B cell (primary cell): Measurements from ENCODE around the gene BPIFB3. TPM values are rescaled to one million over a fixed set of nuclear protein-coding genes. Genes with fewer than 3 reads are reported as not detected.

ENCODE experiments used
- ATAC-seq: fragments of 200-7000 bp; cut with Tn5 transposase; one replicate; pipeline ENCODE4 v1.10.0; 2021; ENCODE audit warnings: low read depth, mild to moderate bottlenecking, moderate number of reproducible peaks, moderate library complexity
- CTCF ChIA-PET: fragments of 350-600 bp; sonication (Branson Sonifier 250); formaldehyde crosslinking; loops from one replicate; lab custom pipeline; 2021; ENCODE audit warnings: antibody characterized with exemption, inconsistent platforms; lab: Charles Lee
- POLR2A ChIA-PET: fragments of 350-600 bp; sonication (Branson Sonifier 250); formaldehyde crosslinking; loops from one replicate; lab custom pipeline; 2021; ENCODE audit warnings: antibody characterized with exemption; lab: Charles Lee
- DNase-seq: peaks from one replicate; pipeline ENCODE4 v3.0.0; 2013
- H2AFZ ChIP-seq: 2 replicates; pipeline ENCODE4 v1.6.1; 2012; ENCODE audit warnings: mild to moderate bottlenecking, low read depth, low read length; ENCODE audit not compliant: insufficient read depth, poor library complexity, severe bottlenecking
- H3K27ac ChIP-seq, 2 donors: 1 replicate in 1 of 2; 2 replicates in 1 of 2; pipeline ENCODE4 v1.5.1; 2012 to 2013; ENCODE audit warnings: low read length in 2 of 2, mild to moderate bottlenecking in 2 of 2, moderate library complexity in 1 of 2
- H3K27me3 ChIP-seq, 4 experiments: fragments of 200-600 bp in 1 of 4; sonication (generic) in 1 of 4; replicated peaks in 1 of 4; 1 replicate in 2 of 4; 2 replicates in 2 of 4; pipeline versions ENCODE4 v1.6.1 to v1.7.0; 2013 to 2016; ENCODE audit warnings: low read length in 3 of 4, mild to moderate bottlenecking in 2 of 4, mixed read lengths in 1 of 4, moderate library complexity in 1 of 4; ENCODE audit not compliant: insufficient read depth in 4 of 4, control insufficient read depth in 3 of 4; ENCODE audit errors: control extremely low read depth in 1 of 4
- H3K36me3 ChIP-seq, 2 experiments: replicated peaks in 1 of 2; 1 replicate in 1 of 2; 2 replicates in 1 of 2; pipeline versions ENCODE4 v1.6.1 to v1.7.1; 2013; ENCODE audit warnings: low read length in 1 of 2; ENCODE audit not compliant: insufficient read depth in 2 of 2, control insufficient read depth in 1 of 2; ENCODE audit errors: control extremely low read depth in 1 of 2, extremely low read depth in 1 of 2
- H3K4me1 ChIP-seq, 2 donors: fragments of 200-600 bp in 1 of 2; sonication (generic) in 1 of 2; 1 replicate in 1 of 2; 2 replicates in 1 of 2; pipeline versions ENCODE4 v1.5.1 to v1.6.1; 2013 to 2017; ENCODE audit warnings: low read length in 2 of 2; ENCODE audit not compliant: control insufficient read depth in 2 of 2, insufficient read depth in 2 of 2
- H3K4me2 ChIP-seq: replicated peaks from 2 replicates; pipeline ENCODE3; 2012; ENCODE audit warnings: mild to moderate bottlenecking, low read depth, low read length; ENCODE audit not compliant: poor library complexity, severe bottlenecking
- H3K4me3 ChIP-seq, 5 experiments: fragments of 200-600 bp in 1 of 5; sonication (generic) in 1 of 5; 1 replicate in 3 of 5; 2 replicates in 2 of 5; pipeline versions ENCODE4 v1.5.1 to v1.7.0; 2011 to 2016; ENCODE audit warnings: low read length in 4 of 5, mild to moderate bottlenecking in 4 of 5, low read depth in 2 of 5, control low read depth in 1 of 5, moderate library complexity in 1 of 5; ENCODE audit not compliant: insufficient read depth in 1 of 5; ENCODE audit errors: control extremely low read depth in 1 of 5, extremely low read depth in 1 of 5
- H3K79me2 ChIP-seq: fragments of 200-600 bp; sonication (generic); one replicate; pipeline ENCODE4 v1.6.0; 2016; ENCODE audit warnings: low read length; ENCODE audit not compliant: control insufficient read depth, insufficient read depth
- H3K9ac ChIP-seq: fragments of 200-600 bp; sonication (generic); 2 replicates; pipeline ENCODE4 v1.6.1; 2017; ENCODE audit warnings: mild to moderate bottlenecking, low read length, moderate library complexity
- H3K9me3 ChIP-seq, 3 donors: one replicate each; pipeline versions ENCODE4 v1.6.1 to v1.7.1; 2013; ENCODE audit warnings: low read length in 2 of 3; ENCODE audit not compliant: control insufficient read depth in 2 of 3, insufficient read depth in 1 of 3; ENCODE audit errors: control extremely low read depth in 1 of 3
- H4K20me1 ChIP-seq: 2 replicates; pipeline ENCODE4 v1.6.0; 2012; ENCODE audit warnings: mild to moderate bottlenecking, low read length; ENCODE audit not compliant: insufficient read depth, control insufficient read depth, poor library complexity, severe bottlenecking
- H3K27ac Mint-ChIP-seq: one replicate; pipeline ENCODE4 v1.8.0; 2021; ENCODE audit warnings: mixed read lengths
- H3K27me3 Mint-ChIP-seq: one replicate; pipeline ENCODE4 v1.8.0; 2021; ENCODE audit warnings: mixed read lengths
- H3K4me1 Mint-ChIP-seq: one replicate; pipeline ENCODE4 v1.8.0; 2021; ENCODE audit warnings: mixed read lengths
- H3K4me3 Mint-ChIP-seq: one replicate; pipeline ENCODE4 v1.8.0; 2021; ENCODE audit warnings: mixed read lengths
- H3K9me3 Mint-ChIP-seq: one replicate; pipeline ENCODE4 v1.8.0; 2022; ENCODE audit warnings: mixed read lengths; ENCODE audit not compliant: insufficient read depth
- EZH2 ChIP-seq: IDR thresholded peaks from 2 replicates; pipeline ENCODE4 v1.6.1; 2012; ENCODE audit warnings: borderline replicate concordance, low read depth, mild to moderate bottlenecking, moderate library complexity, low read length; ENCODE audit not compliant: insufficient read depth, poor library complexity, severe bottlenecking
- WGBS: methylation state at CpG from one replicate; pipeline ENCODE4 v1.1.5; 2013; ENCODE audit warnings: missing lambda C conversion rate; ENCODE audit not compliant: insufficient coverage; 5-methylcytosine and 5-hydroxymethylcytosine counted together
- intact Hi-C: fragments of 100-400 bp; cut with micrococcal nuclease; formaldehyde crosslinking; loops from one replicate; pipeline ENCODE4 v1.10.0; 2022
- polyA plus RNA-seq: library from polyadenylated mRNA; depleted of rRNA; stranded (reverse); fragments of >200 nt; gene quantifications from 2 replicates; pipeline ENCODE4 v1.2.3, GENCODE V29; 2012
- total RNA-seq, 2 donors: library from RNA; stranded (reverse); fragments of 120-200 nt in 1 of 2; gene quantifications; 1 replicate in 1 of 2; 2 replicates in 1 of 2; pipeline versions ENCODE4 v1.2.3 to v1.2.4, GENCODE V29; 2013 to 2022
- TF ChIP-seq, protein P1 (sequence below): fragments of 200-600 bp; IDR thresholded peaks from one replicate; pipeline ENCODE4 v1.8.0; 2022; ENCODE audit warnings: antibody characterized with exemption, mild to moderate bottlenecking

Gene BPIFB3
- total and polyA plus RNA-seq, 2 donors (not counting 1 experiment from before 2014, with no cell fraction given), result not detected

DNA sequence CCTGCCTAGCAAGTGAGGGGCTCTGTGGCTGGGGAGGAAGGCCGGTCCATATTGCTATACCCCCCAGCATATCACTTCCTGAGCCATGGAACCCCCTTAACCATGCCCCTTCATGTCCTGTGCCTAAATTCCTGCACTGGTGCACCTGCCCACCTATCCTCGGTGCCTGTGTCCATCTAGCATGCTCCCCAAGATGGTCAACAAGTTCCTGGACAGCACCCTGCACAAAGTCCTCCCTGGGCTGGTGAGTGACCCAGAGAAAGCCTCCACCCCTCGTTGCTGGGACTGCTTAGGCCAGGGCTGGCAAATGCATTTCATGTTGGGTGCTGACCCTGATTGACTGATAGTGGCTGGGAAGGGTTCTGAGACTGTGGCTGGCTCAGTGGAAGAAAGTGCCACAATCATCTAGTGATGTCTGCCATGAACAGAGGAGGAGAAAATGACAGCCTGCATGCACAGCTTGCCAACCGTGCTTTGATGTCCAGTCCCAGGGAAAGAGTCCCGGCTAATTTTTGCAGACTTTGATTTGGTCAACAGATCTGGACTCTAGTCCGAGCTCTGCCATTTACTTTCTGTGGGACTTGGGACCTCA lies 18.7 kb upstream of the BPIFB3 start:
- Mint-ChIP-seq H3K4me3 (no peak overlapping the region), H3K27me3 (peaks cover 19% of the 10 kb centered on the region), H3K27ac (no peak overlapping the region), H3K4me1 (no peaks in the 10 kb centered on the region), H3K9me3 (peaks cover 4% of the 10 kb centered on the region)
- Histone ChIP-seq H3K79me2 (no peaks in the 10 kb centered on the region), H3K36me3 (no peaks in the 10 kb centered on the region), H3K27me3 (peaks cover 0 to 4% (median 0%) of the 10 kb centered on the region in 4 experiments), H3K4me1 (no peaks in the 10 kb centered on the region), H3K4me2 (no peak overlapping the region), H3K4me3 (no peak overlapping the region), H3K9me3 (peaks cover 0 to 8% (median 4%) of the 10 kb centered on the region in 3 donors), H4K20me1 (no peaks in the 10 kb centered on the region), H2AFZ (no peak overlapping the region), H3K27ac (no peak overlapping the region), H3K9ac (no peak overlapping the region)
- intact Hi-C loops, result no loop called here
- ATAC-seq, result no peak
- ChIA-PET POLR2A (no interaction called here), CTCF (no interaction called here)
- TF ChIP-seq, protein P1, sequence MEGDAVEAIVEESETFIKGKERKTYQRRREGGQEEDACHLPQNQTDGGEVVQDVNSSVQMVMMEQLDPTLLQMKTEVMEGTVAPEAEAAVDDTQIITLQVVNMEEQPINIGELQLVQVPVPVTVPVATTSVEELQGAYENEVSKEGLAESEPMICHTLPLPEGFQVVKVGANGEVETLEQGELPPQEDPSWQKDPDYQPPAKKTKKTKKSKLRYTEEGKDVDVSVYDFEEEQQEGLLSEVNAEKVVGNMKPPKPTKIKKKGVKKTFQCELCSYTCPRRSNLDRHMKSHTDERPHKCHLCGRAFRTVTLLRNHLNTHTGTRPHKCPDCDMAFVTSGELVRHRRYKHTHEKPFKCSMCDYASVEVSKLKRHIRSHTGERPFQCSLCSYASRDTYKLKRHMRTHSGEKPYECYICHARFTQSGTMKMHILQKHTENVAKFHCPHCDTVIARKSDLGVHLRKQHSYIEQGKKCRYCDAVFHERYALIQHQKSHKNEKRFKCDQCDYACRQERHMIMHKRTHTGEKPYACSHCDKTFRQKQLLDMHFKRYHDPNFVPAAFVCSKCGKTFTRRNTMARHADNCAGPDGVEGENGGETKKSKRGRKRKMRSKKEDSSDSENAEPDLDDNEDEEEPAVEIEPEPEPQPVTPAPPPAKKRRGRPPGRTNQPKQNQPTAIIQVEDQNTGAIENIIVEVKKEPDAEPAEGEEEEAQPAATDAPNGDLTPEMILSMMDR, result no peak
- TF ChIP-seq EZH2, result no peak
- WGBS, result 88% methylated on average over 5 of the region's 6 CpGs
- no peak for DNase-seq

DNA sequence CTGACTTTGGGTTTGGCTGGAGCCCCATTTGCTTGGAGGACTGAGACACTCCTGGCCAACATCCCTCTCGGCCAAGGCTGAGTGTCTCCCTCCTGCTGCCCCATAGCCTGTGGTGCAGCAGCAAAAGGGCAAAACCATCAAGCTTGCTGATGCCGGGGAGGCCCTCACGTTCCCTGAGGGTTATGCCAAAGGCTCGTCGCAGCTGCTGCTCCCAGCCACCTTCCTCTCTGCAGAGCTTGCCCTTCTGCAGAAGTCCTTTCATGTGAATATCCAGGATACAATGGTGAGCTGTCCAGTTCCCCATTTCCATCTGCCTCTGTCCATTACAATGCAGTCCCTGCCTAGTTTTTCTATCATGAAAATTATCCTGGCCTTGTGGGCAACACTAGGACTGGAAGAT lies 16.2 kb upstream of the BPIFB3 start:
- Histone ChIP-seq H3K36me3 (no peaks in the 10 kb centered on the region), H3K27ac (no peak overlapping the region), H4K20me1 (no peaks in the 10 kb centered on the region), H3K4me3 (no peak overlapping the region), H3K9me3 (peaks cover 0 to 14% (median 4%) of the 10 kb centered on the region in 3 donors), H3K4me2 (no peak overlapping the region), H3K27me3 (no peaks in the 10 kb centered on the region), H3K9ac (no peak overlapping the region), H3K79me2 (no peaks in the 10 kb centered on the region), H2AFZ (no peak overlapping the region), H3K4me1 (no peaks in the 10 kb centered on the region)
- H3K9me3 Mint-ChIP-seq, result peaks cover 4% of the 10 kb centered on the region
- no peak for ATAC-seq
- H3K4me1 Mint-ChIP-seq, result no peaks in the 10 kb centered on the region
- CTCF ChIA-PET, result no interaction called here
- H3K27ac Mint-ChIP-seq, result no peak overlapping the region
- intact Hi-C loops, result no loop called here
- TF ChIP-seq EZH2, result no peak
- TF ChIP-seq, protein P1, result no peak
- POLR2A ChIA-PET, result no interaction called here
- no peak overlapping the region for H3K4me3 Mint-ChIP-seq
- peaks cover 19% of the 10 kb centered on the region for H3K27me3 Mint-ChIP-seq
- no peak for DNase-seq
- WGBS, result 68% methylated on average over 5 of the region's 5 CpGs
